Subcutaneous abdominal adipose tissue (tissue), 5 donors: Measurements from ENCODE around the gene SIK2.

Source experiments
- H3K27ac ChIP-seq: one replicate; pipeline ENCODE4 v1.7.0; 2013; ENCODE audit warnings: low read depth, mild to moderate bottlenecking, inconsistent platforms, low read length, moderate library complexity
- H3K27me3 ChIP-seq, 5 donors: one replicate each; pipeline ENCODE4 v1.7.0; 2013; ENCODE audit warnings: low read length in 5 of 5, inconsistent platforms in 1 of 5; ENCODE audit not compliant: control insufficient read depth in 5 of 5, insufficient read depth in 4 of 5
- H3K36me3 ChIP-seq, 5 donors: one replicate each; pipeline ENCODE4 v1.7.0; 2013; ENCODE audit warnings: low read length in 5 of 5; ENCODE audit not compliant: control insufficient read depth in 5 of 5, insufficient read depth in 5 of 5
- H3K4me1 ChIP-seq, 5 donors: one replicate each; pipeline ENCODE4 v1.7.0; 2013; ENCODE audit warnings: low read length in 5 of 5, mild to moderate bottlenecking in 3 of 5, moderate library complexity in 1 of 5; ENCODE audit not compliant: control insufficient read depth in 5 of 5, insufficient read depth in 5 of 5
- H3K4me3 ChIP-seq, 5 donors: one replicate each; pipeline ENCODE4 v1.7.0; 2013; ENCODE audit warnings: low read length in 5 of 5, low read depth in 1 of 5
- H3K9ac ChIP-seq, 5 donors: one replicate each; pipeline ENCODE4 v1.7.0; 2013; ENCODE audit warnings: low read length in 5 of 5, mild to moderate bottlenecking in 4 of 5, moderate library complexity in 3 of 5
- H3K9me3 ChIP-seq, 5 donors: one replicate each; pipeline ENCODE4 v1.7.0; 2013; ENCODE audit warnings: low read length in 5 of 5; ENCODE audit not compliant: control insufficient read depth in 5 of 5
- donor health status: healthy.
- donor health status: healthy.
- donor health status: healthy.
- donor health status: healthy.
- donor health status: healthy.

SIK2 gene

DNA sequence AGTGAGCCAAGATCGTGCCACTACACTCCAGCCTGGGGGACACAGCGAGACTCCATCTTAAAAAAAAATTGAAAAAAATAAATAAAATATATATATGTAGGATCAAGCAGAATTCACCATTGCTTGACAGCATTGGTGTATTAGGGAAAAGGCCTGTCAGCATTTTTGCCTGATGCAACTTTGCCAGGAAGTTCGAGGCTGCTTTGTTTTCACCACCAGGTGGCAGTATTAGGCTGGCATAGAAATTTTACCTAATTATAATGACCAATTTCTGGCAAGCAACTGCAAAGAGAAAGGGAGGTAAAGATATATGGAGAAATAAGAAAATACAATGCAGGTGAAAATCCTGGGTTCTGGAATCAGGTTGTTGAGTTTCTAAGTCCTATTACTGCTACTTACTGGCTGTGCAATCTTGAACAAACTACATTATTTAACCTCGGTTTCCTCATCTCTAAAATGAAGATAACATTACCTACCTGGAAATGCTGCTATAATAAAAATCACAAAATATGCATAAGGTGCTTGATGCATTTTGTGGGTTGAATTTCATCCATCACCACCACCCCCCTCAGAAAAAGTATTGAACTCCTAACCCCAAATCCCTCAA is 37.0 kb upstream of the SIK2 start:
- no peak overlapping the region for H3K9ac ChIP-seq
- no peaks in the 10 kb centered on the region for H3K36me3 ChIP-seq
- H3K9me3 ChIP-seq = no peaks in the 10 kb centered on the region
- H3K27me3 ChIP-seq = no peaks in the 10 kb centered on the region
- H3K4me3 ChIP-seq = no peak overlapping the region
- peaks cover 0 to 17% (median 10%) of the 10 kb centered on the region in 5 donors for H3K4me1 ChIP-seq
- H3K27ac ChIP-seq = no peak overlapping the region

DNA sequence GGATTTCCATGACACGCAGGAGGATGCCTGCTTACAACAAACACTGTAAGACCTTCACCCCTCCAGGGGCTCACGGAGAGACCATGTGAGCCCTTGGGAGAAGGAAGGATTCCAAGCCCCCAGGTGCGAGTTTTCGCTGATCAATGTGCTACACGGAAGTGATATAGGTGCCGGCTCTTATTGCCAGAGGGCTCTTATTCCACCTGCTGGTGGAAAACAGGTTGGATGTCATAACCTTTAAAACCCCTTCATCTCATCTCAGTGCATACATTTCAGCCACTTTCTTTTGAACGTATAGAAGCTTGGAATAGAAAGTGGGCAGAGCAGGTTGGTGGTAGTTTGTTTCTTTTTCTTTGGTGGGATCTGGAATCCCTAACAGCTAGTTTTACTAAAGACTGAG is 35.9 kb upstream of the SIK2 start:
- no peak overlapping the region for H3K4me3 ChIP-seq
- no peaks in the 10 kb centered on the region for H3K36me3 ChIP-seq
- no peaks in the 10 kb centered on the region for H3K27me3 ChIP-seq
- no peak overlapping the region for H3K27ac ChIP-seq
- no peaks in the 10 kb centered on the region for H3K9me3 ChIP-seq
- H3K9ac ChIP-seq = no peak overlapping the region
- peaks cover 0 to 10% (median under 1%) of the 10 kb centered on the region in 5 donors for H3K4me1 ChIP-seq

DNA sequence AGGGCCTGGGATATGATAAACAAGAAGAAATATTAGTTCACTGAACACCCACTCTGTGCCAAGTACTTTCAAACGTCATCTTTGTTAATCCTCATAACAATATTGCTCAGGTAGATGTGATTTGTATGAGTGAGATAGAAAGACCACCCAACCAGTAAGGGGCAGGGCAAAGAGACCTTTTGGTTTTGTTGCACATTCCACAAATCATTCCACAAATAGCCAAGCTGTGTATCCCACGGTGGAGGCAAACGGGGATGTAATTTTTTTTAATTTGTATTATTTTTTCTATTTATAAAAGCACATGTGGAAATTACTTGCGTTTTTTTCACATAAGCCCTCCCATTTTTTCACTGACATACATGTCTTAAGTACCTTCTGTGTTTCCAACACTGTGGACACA is 32.8 kb upstream of the SIK2 start:
- Histone ChIP-seq H3K36me3 (no peaks in the 10 kb centered on the region), H3K4me1 (peaks cover 1 to 19% (median 14%) of the 10 kb centered on the region in 5 donors), H3K27me3 (no peaks in the 10 kb centered on the region), H3K9ac (no peak overlapping the region), H3K27ac (no peak overlapping the region), H3K9me3 (no peaks in the 10 kb centered on the region), H3K4me3 (no peak overlapping the region)

DNA sequence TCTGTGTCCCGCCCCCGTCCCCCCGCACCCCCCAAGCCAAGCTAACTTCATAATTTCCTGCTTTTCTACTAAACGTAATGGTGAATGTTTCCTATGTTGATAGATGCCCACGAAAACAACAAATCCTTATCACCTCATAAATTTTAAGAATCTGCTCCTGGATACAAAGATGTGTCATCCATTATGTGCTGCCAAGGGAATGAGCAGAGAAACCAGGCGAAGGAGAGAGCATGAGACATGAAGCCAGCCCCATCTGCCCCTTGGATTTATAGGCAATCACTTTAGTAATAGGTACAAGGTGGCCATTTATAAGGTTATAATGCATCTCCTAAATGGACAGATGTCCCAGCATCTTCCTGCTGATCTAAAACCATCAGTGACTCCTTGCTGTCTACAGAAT is 31.5 kb upstream of the SIK2 start:
- H3K36me3 ChIP-seq = no peaks in the 10 kb centered on the region
- H3K9me3 ChIP-seq = no peaks in the 10 kb centered on the region
- peaks cover 1 to 25% (median 19%) of the 10 kb centered on the region in 5 donors for H3K4me1 ChIP-seq
- no peaks in the 10 kb centered on the region for H3K27me3 ChIP-seq
- H3K27ac ChIP-seq = no peak overlapping the region
- H3K4me3 ChIP-seq = no peak overlapping the region
- no peak overlapping the region for H3K9ac ChIP-seq

DNA sequence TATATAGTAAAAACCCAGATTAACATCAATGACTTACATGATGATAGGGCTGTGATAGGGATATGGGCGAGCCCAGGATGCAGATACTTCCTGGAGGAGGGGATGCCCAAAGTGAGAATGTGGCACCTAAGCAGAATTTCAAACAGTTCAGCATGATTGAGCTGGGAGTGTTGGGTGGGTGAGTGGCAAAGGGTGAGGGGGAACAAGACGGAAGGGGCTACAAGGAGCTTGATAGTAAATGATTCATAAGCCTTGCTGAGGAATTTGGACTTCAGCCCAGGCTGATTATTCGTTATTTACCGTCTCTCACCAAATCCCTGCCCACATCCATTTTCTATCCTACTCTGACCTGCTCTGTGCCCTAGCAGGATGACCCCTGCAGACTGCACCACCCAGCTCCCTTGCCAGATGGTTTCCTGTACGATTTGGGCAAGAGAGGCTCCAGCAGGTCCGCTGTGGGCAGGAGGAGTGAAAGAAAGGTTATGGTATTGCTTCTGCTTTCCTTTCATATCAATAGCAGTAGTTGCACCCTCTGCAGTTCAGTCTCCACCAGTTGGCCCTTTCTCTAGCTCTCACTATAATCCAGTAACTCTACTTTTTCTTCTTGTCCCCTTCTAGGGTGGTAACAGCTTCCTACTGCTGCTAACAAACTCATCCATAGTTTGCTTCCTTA is 30.3 kb upstream of the SIK2 start:
- no peaks in the 10 kb centered on the region for H3K27me3 ChIP-seq
- H3K9ac ChIP-seq = no peak overlapping the region
- no peak overlapping the region for H3K27ac ChIP-seq
- H3K36me3 ChIP-seq = no peaks in the 10 kb centered on the region
- H3K4me3 ChIP-seq = no peak overlapping the region
- H3K4me1 ChIP-seq = peaks cover 1 to 25% (median 19%) of the 10 kb centered on the region in 5 donors
- no peaks in the 10 kb centered on the region for H3K9me3 ChIP-seq

DNA sequence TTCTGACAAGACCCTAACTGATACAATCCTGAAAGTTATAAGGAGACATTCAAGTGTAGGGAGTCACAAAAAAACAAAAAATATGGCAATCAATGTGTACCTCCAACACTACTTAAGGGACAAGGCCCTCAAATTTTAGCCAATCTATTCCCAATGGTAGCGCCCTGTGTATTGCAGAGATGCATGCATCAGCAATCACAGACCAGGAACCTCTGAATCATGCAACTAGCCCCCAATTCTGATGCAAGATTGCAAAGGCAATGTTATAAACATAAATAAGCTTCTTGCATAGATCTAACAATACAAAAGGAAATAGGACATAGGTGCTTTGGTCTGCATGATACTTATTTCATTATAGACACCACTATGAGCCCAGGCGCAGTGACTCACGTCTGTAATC is 29.7 kb upstream of the SIK2 start:
- no peaks in the 10 kb centered on the region for H3K36me3 ChIP-seq
- H3K9me3 ChIP-seq = no peaks in the 10 kb centered on the region
- H3K27me3 ChIP-seq = no peaks in the 10 kb centered on the region
- H3K27ac ChIP-seq = no peak overlapping the region
- no peak overlapping the region for H3K9ac ChIP-seq
- peaks cover 1 to 25% (median 19%) of the 10 kb centered on the region in 5 donors for H3K4me1 ChIP-seq
- no peak overlapping the region for H3K4me3 ChIP-seq

DNA sequence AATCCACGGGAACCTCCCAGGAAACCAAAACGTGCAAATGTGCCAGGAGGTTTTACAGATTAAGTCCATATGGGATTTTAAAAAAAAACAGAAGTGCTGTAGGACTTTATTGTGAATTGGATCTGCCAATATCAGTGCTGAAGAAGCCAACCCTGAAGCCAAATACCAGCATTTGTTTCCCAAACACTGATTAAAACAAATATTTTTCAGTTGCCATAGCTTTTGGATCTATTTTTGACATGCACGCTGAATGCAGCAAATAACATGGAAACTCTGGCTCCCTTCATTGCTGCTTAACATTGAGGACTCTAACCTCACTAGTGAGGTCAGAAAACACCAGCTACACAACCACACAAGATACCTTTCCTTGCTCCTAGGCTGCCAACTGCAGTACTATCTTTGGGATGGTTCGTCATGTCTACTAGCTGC is 28.4 kb upstream of the SIK2 start:
- peak overlapping the region in 2 of 5 donors; percentile 1 to 17 for H3K9ac ChIP-seq
- H3K4me1 ChIP-seq = peaks cover 1 to 25% (median 19%) of the 10 kb centered on the region in 5 donors
- H3K9me3 ChIP-seq = no peaks in the 10 kb centered on the region
- no peaks in the 10 kb centered on the region for H3K36me3 ChIP-seq
- H3K27me3 ChIP-seq = no peaks in the 10 kb centered on the region
- H3K4me3 ChIP-seq = peak overlapping the region; percentile 3 to 47 (median 31)
- peak overlapping the region; percentile 3 for H3K27ac ChIP-seq

DNA sequence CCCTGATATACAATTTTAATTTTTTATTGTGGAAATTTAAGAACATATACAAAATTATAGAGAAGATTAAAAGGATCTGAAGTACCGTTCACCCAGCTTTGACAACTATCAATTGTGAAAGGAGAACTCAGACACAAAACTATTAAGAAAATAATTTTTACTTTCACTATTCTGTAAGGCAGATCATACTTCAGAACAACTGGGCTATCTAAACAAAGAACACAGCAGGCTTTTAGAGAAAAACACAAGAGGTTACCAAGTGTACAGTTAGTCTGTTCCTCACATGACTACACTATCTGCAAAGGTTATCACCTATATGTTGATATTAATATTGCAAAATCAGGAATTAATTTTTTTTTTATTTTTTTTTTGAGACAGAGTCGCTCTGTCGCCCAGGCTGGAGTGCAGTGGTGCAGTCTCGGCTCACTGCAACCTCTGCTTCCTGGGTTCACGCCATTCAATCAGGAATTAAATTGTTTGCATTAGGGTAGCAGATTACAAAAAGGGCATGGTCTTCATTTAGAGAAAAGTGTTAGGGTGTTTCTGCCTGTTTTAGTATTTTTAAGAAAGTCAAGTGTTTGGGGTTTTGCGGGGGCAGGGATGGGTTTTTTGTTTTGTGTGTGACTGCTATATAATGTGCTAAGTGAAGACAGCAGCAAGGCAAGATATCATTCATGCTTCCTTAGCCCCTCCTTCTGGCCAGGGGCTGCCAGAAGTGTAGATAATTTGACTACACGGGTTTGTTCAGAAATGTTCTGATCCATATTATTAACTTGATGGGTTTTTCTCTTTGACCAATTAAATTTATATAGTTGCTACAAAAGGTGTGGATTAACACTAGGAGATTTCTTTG is 27.6 kb upstream of the SIK2 start:
- H3K4me3 ChIP-seq = peak overlapping the region in 4 of 5 donors; percentile 38 to 51 (median 46)
- no peaks in the 10 kb centered on the region for H3K9me3 ChIP-seq
- H3K36me3 ChIP-seq = no peaks in the 10 kb centered on the region
- H3K27me3 ChIP-seq = no peaks in the 10 kb centered on the region
- peaks cover 1 to 25% (median 19%) of the 10 kb centered on the region in 5 donors for H3K4me1 ChIP-seq
- peak overlapping the region in 3 of 5 donors; percentile 1 to 28 (median 17) for H3K9ac ChIP-seq
- H3K27ac ChIP-seq = peak overlapping the region; percentile 3

DNA sequence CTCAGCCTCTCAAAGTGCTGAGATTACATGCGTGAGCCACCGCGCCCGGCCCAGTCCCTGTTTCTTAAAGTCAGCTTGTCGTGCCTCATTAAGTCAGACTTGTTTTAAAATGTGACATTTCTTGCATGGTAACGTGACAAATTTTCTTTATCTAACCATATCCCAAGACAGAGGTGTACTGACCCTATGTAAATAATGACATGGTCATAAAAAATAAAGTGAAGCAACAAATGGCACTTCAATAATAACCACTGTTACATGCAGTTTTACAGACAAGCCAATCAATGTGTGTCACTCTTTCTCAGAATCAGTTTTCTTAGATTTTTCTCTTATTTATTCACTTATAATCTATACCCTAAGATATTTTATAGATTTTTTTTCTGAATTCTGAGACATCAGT is 26.5 kb upstream of the SIK2 start:
- H3K4me1 ChIP-seq = peaks cover 1 to 21% (median 19%) of the 10 kb centered on the region in 5 donors
- no peak overlapping the region for H3K4me3 ChIP-seq
- no peaks in the 10 kb centered on the region for H3K36me3 ChIP-seq
- no peak overlapping the region for H3K27ac ChIP-seq
- H3K9ac ChIP-seq = no peak overlapping the region
- H3K27me3 ChIP-seq = no peaks in the 10 kb centered on the region
- H3K9me3 ChIP-seq = no peaks in the 10 kb centered on the region

DNA sequence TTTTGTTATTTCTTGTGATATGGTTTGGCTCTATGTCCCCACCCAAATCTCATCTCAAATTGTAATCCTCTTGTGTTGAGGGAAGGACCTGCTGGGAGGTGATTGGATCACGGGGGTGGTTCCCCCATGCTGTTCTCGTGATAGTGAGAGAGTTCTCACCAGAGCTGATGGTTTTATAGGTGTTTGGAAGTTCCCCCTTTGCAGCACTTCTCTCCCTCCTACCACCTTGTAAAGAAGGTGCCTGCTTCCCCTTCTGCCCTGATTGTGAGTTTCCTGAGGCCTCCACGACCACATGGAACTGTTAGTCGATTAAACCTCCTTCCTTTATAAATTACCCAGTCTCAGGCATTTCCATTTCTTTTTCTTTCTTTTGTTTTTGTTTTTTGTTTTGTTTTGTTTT is 24.4 kb upstream of the SIK2 start:
- Histone ChIP-seq H3K27ac (no peak overlapping the region), H3K9me3 (no peaks in the 10 kb centered on the region), H3K27me3 (no peaks in the 10 kb centered on the region), H3K4me3 (no peak overlapping the region), H3K9ac (no peak overlapping the region), H3K36me3 (no peaks in the 10 kb centered on the region), H3K4me1 (peaks cover 1 to 24% (median 17%) of the 10 kb centered on the region in 5 donors)
